ENCODE data around the gene EGLN1. TPM values are rescaled to one million over a fixed set of nuclear protein-coding genes. Genes with fewer than 3 reads are reported as not detected.
A peak's percentile ranks its signal among the peaks of the same experiment; 100 is the strongest.

The EGLN1 gene
- total RNA-seq, 1 donor from 2014 or later = 26.3 TPM

- Histone ChIP-seq H3K9me3 (no peaks in the 10 kb centered on the region), H3K4me1 (peaks cover 77% of the 10 kb centered on the region), H3K27me3 (no peaks in the 10 kb centered on the region), H3K27ac (no peak overlapping the region), H3K4me3 (no peak overlapping the region), H3K36me3 (no peaks in the 10 kb centered on the region)
- intact Hi-C loops (cut with DNase I) = no loop called here
- TF ChIP-seq, protein P1, sequence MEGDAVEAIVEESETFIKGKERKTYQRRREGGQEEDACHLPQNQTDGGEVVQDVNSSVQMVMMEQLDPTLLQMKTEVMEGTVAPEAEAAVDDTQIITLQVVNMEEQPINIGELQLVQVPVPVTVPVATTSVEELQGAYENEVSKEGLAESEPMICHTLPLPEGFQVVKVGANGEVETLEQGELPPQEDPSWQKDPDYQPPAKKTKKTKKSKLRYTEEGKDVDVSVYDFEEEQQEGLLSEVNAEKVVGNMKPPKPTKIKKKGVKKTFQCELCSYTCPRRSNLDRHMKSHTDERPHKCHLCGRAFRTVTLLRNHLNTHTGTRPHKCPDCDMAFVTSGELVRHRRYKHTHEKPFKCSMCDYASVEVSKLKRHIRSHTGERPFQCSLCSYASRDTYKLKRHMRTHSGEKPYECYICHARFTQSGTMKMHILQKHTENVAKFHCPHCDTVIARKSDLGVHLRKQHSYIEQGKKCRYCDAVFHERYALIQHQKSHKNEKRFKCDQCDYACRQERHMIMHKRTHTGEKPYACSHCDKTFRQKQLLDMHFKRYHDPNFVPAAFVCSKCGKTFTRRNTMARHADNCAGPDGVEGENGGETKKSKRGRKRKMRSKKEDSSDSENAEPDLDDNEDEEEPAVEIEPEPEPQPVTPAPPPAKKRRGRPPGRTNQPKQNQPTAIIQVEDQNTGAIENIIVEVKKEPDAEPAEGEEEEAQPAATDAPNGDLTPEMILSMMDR (IDR thresholded peaks at IDR 0.05) = no peak
- no peak for DNase-seq (ENCODE audit: extremely low spot score in 2 of 2)
Observed at GRCh38 chr1:231386466-231386865, 35.6 kb downstream of the EGLN1 start.

DNA sequence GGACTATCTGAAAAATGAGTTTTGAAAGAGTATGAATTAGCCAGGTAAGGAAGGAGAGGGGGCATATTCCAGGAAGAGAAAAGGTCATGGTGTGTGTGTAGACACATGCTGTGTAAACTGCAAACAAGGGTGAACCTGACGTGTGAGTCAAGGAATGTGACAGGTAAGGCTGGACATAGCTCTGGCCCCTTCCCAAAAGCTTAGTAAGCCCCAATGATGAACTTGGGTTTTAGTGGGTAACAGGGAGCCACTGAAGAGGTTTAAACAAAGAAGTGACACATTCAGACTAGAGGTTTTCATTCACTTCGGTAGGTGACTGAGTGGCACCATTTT is 36.7 kb downstream of the EGLN1 start:
- peaks cover 78% of the 10 kb centered on the region for H3K4me1 ChIP-seq
- no peak overlapping the region for H3K4me3 ChIP-seq
- no peaks in the 10 kb centered on the region for H3K27me3 ChIP-seq
- TF ChIP-seq POLR2A (IDR thresholded peaks at IDR 0.05) = no peak
- TF ChIP-seq, protein P1 (IDR thresholded peaks at IDR 0.05) = no peak
- no peak for TF ChIP-seq POLR2AphosphoS5 (IDR thresholded peaks at IDR 0.05; ENCODE audit: insufficient read depth in 1 of 2, low read depth in 1 of 2)
- H3K9me3 ChIP-seq = no peaks in the 10 kb centered on the region
- DNase-seq (ENCODE audit: extremely low spot score in 2 of 2) = no peak
- no peaks in the 10 kb centered on the region for H3K36me3 ChIP-seq
- no peak overlapping the region for H3K27ac ChIP-seq
- intact Hi-C loops (cut with DNase I) = no loop called here

DNA sequence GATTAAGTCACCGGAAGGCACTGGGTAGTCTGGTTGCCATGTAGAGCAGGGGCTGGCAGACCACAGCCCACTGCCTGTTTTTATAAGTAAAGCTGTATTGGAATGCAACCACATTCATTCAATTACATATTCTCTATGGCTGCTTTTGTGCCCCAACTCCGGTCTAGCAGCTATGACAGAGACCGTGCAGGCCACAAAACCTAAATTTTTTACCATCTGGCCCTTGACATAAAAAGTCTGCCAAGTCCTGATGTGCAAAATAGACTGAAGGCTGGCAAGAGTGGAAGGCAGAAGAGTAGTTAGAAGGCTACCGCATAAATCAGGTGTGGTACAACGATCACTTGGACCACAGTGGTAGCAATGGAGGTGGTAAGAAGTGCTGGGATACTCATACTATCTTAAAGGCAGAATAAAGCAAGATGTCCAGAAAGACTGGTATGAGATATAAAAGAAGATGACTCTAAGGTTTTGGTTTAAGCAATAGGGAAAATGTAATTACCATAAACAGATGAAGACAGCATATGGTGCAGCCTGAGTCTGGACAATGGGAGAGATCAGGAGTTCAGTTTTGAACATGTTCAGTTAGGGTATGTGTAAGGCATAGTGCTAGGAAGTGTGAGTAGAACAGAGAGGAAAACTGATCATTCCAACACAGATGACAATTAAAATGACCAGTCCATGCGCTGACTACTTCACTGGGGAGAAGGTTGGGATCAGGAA is 37.2 kb downstream of the EGLN1 start:
- no peak for DNase-seq (ENCODE audit: extremely low spot score in 2 of 2)
- Histone ChIP-seq H3K36me3 (no peaks in the 10 kb centered on the region), H3K27me3 (no peaks in the 10 kb centered on the region), H3K4me1 (peaks cover 76% of the 10 kb centered on the region), H3K9me3 (no peaks in the 10 kb centered on the region), H3K27ac (no peak overlapping the region), H3K4me3 (no peak overlapping the region)
- no peak for TF ChIP-seq POLR2A (IDR thresholded peaks at IDR 0.05)
- TF ChIP-seq, protein P1 (IDR thresholded peaks at IDR 0.05) = no peak
- TF ChIP-seq POLR2AphosphoS5 (IDR thresholded peaks at IDR 0.05; ENCODE audit: insufficient read depth in 1 of 2, low read depth in 1 of 2) = no peak
- intact Hi-C loops (cut with DNase I) = no loop called here

DNA sequence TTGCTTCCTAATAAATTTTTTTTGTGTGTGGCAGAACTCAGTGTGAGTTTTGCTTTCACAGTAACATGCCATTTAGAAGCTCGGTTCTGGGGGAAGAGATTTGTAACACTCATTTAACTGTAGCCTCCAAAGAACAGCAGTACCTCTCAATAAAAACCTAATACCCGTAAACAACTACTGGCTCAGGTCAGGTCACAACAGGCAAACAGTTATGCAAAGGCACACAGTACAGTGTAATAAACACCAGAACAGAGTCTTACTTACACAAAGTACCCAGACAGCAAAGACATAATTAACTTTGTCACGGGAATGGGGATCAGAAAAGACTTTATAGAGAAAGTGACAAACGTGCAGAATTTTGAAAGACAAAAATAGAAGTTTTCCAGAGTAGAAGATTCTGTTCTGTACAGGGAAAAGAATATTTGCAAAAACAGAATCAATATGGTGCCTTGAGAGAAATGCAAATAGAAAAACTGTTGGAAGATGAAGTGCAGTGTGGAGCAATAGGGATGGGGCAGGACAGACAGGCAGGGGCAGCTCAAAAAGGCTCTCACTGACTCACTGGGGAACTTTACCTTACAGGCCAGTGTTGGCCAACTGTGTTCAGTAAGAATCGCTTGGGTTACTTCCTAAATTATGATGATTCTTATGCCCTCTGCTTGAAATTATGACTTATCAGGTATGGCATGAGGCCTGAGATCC is 38.8 kb downstream of the EGLN1 start:
- no peaks in the 10 kb centered on the region for H3K9me3 ChIP-seq
- DNase-seq (ENCODE audit: extremely low spot score in 2 of 2) = no peak
- H3K4me1 ChIP-seq = peaks cover 64% of the 10 kb centered on the region
- intact Hi-C loops (cut with DNase I) = no loop called here
- no peak overlapping the region for H3K4me3 ChIP-seq
- H3K27me3 ChIP-seq = no peaks in the 10 kb centered on the region
- TF ChIP-seq POLR2A (IDR thresholded peaks at IDR 0.05) (no peak), POLR2AphosphoS5 (IDR thresholded peaks at IDR 0.05; ENCODE audit: insufficient read depth in 1 of 2, low read depth in 1 of 2) (peak in 1 of 2 donors; percentile 18)
- TF ChIP-seq, protein P1 (IDR thresholded peaks at IDR 0.05) = no peak
- peak overlapping the region; percentile 43 for H3K27ac ChIP-seq
- no peaks in the 10 kb centered on the region for H3K36me3 ChIP-seq

DNA sequence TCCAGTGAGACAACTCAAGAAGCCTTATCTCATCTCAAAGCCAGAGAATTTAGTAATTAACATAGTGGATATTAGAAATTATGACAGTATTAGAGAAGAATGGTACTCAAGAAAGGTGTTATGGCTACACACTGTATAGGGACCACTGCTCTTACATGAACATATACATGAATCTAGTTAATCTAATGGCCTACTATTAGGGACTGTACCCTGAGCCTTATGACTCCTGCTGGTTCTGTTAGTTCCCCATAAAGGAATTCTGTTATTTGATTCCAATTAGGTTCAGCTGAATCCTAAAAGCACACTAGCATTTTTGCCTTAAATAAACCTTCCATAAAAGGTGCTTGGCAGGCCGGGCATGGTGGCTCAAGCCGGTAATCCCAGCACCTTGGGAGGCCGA is 39.7 kb downstream of the EGLN1 start:
- H3K27ac ChIP-seq = peak overlapping the region; percentile 43
- H3K4me1 ChIP-seq = peaks cover 67% of the 10 kb centered on the region

More for the DNA sequence above, 39.7 kb downstream of the EGLN1 start:
- H3K4me3 ChIP-seq = no peak overlapping the region
- intact Hi-C loops (cut with DNase I) = no loop called here
- no peaks in the 10 kb centered on the region for H3K9me3 ChIP-seq
- no peak for DNase-seq (ENCODE audit: extremely low spot score in 2 of 2)
- no peaks in the 10 kb centered on the region for H3K36me3 ChIP-seq
- H3K27me3 ChIP-seq = no peaks in the 10 kb centered on the region
- no peak for TF ChIP-seq POLR2AphosphoS5 (IDR thresholded peaks at IDR 0.05; ENCODE audit: insufficient read depth in 1 of 2, low read depth in 1 of 2)
- TF ChIP-seq, protein P1 (IDR thresholded peaks at IDR 0.05) = no peak
- TF ChIP-seq POLR2A (IDR thresholded peaks at IDR 0.05) = no peak
